ENCODE results near the gene AHRR. TPM values are rescaled to one million over a fixed set of nuclear protein-coding genes. Genes with fewer than 3 reads are reported as not detected.

Gene AHRR
- total RNA-seq, 1 donor from 2014 or later, result 2.0 TPM

DNA sequence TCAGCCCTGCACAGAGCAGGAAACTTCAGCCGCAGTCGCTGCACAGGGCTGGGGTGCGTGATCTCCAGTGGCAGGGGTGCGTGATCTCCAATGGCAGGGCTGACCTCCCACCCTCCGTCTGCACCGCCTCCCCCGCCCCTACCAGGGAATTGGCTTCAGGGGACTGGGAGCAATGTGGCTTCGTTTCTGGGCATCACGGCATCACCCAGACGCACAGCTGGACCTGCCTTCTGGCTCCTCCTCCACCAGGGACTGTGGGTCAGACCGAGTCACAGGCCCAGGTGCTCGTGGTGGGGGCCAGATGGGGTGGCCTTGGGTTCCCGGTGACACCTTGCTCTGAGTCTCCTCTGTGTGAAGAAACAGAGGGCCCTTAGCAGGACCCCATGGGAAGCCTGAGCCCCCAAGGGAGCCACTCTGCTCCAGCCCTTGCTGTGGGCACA is 51.1 kb downstream of the AHRR start:
- Mint-ChIP-seq H3K36me3 (ENCODE audit: unreplicated experiment) (no peaks in the 10 kb centered on the region), H3K4me3 (ENCODE audit: unreplicated experiment) (no peak overlapping the region), H3K27me3 (ENCODE audit: unreplicated experiment) (peaks cover 8% of the 10 kb centered on the region), H3K27ac (ENCODE audit: unreplicated experiment) (no peak overlapping the region), H3K4me1 (ENCODE audit: low read depth, unreplicated experiment) (peaks cover 6% of the 10 kb centered on the region), H3K9me3 (ENCODE audit: unreplicated experiment) (peaks cover 6% of the 10 kb centered on the region)
- TF ChIP-seq, protein P1, sequence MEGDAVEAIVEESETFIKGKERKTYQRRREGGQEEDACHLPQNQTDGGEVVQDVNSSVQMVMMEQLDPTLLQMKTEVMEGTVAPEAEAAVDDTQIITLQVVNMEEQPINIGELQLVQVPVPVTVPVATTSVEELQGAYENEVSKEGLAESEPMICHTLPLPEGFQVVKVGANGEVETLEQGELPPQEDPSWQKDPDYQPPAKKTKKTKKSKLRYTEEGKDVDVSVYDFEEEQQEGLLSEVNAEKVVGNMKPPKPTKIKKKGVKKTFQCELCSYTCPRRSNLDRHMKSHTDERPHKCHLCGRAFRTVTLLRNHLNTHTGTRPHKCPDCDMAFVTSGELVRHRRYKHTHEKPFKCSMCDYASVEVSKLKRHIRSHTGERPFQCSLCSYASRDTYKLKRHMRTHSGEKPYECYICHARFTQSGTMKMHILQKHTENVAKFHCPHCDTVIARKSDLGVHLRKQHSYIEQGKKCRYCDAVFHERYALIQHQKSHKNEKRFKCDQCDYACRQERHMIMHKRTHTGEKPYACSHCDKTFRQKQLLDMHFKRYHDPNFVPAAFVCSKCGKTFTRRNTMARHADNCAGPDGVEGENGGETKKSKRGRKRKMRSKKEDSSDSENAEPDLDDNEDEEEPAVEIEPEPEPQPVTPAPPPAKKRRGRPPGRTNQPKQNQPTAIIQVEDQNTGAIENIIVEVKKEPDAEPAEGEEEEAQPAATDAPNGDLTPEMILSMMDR (IDR thresholded peaks at IDR 0.05; ENCODE audit: partially characterized antibody, unreplicated experiment), result no peak
- peak; percentile 16 for DNase-seq

- Mint-ChIP-seq H3K4me3 (ENCODE audit: unreplicated experiment) (no peak overlapping the region), H3K9me3 (ENCODE audit: unreplicated experiment) (peaks cover 4% of the 10 kb centered on the region), H3K36me3 (ENCODE audit: unreplicated experiment) (no peaks in the 10 kb centered on the region), H3K27ac (ENCODE audit: unreplicated experiment) (no peak overlapping the region), H3K4me1 (ENCODE audit: low read depth, unreplicated experiment) (peaks cover 6% of the 10 kb centered on the region), H3K27me3 (ENCODE audit: unreplicated experiment) (peaks cover 11% of the 10 kb centered on the region)
- peak; percentile 16 for DNase-seq
- TF ChIP-seq, protein P1 (IDR thresholded peaks at IDR 0.05; ENCODE audit: partially characterized antibody, unreplicated experiment), result no peak
These were observed 51.6 kb downstream of the AHRR start for GRCh38 chr5:372996-373709.

GRCh38 chr5:373710-374602 is 52.4 kb downstream of the AHRR start:
- H3K27ac Mint-ChIP-seq (ENCODE audit: unreplicated experiment), result no peak overlapping the region
- peak; percentile 24 for DNase-seq

GRCh38 chr5:374631-375335 is 53.3 kb downstream of the AHRR start:
- H3K36me3 Mint-ChIP-seq (ENCODE audit: unreplicated experiment), result no peaks in the 10 kb centered on the region
- no peak overlapping the region for H3K27ac Mint-ChIP-seq (ENCODE audit: unreplicated experiment)
- peak overlapping the region; percentile 49 for H3K4me3 Mint-ChIP-seq (ENCODE audit: unreplicated experiment)
- TF ChIP-seq, protein P1 (IDR thresholded peaks at IDR 0.05; ENCODE audit: partially characterized antibody, unreplicated experiment), result no peak
- peak; percentile 7 for DNase-seq
- H3K9me3 Mint-ChIP-seq (ENCODE audit: unreplicated experiment), result peaks cover 1% of the 10 kb centered on the region
- H3K4me1 Mint-ChIP-seq (ENCODE audit: low read depth, unreplicated experiment), result peaks cover 6% of the 10 kb centered on the region
- peaks cover 14% of the 10 kb centered on the region for H3K27me3 Mint-ChIP-seq (ENCODE audit: unreplicated experiment)

More at GRCh38 chr5:373710-374602, 52.4 kb downstream of the AHRR start:
- peaks cover 6% of the 10 kb centered on the region for H3K4me1 Mint-ChIP-seq (ENCODE audit: low read depth, unreplicated experiment)
- no peaks in the 10 kb centered on the region for H3K36me3 Mint-ChIP-seq (ENCODE audit: unreplicated experiment)
- H3K27me3 Mint-ChIP-seq (ENCODE audit: unreplicated experiment), result peaks cover 13% of the 10 kb centered on the region
- TF ChIP-seq, protein P1 (IDR thresholded peaks at IDR 0.05; ENCODE audit: partially characterized antibody, unreplicated experiment), result no peak
- H3K9me3 Mint-ChIP-seq (ENCODE audit: unreplicated experiment), result peaks cover 4% of the 10 kb centered on the region
- H3K4me3 Mint-ChIP-seq (ENCODE audit: unreplicated experiment), result peak overlapping the region; percentile 49

Measured in glutamatergic neuron (in vitro differentiated cells).